OCI-LY1 (cell line): Measurements from ENCODE around the gene COLEC12.

Experiments
- H2AFZ ChIP-seq: fragments of 200-600 bp; sonication (generic), shearing (Covaris generic); 2 replicates; pipeline ENCODE4 v1.6.0; 2014; ENCODE audit warnings: antibody characterized with exemption, mild to moderate bottlenecking, low read length
- H3F3A ChIP-seq: fragments of 200-600 bp; sonication (generic), shearing (Covaris generic); 2 replicates; pipeline ENCODE4 v1.6.0; 2014; ENCODE audit warnings: mild to moderate bottlenecking, antibody characterized with exemption, low read length, moderate library complexity; ENCODE audit not compliant: insufficient read depth
- H3K27ac ChIP-seq: fragments of 200-600 bp; sonication (generic); 2 replicates; pipeline ENCODE4 v1.5.1; 2014; ENCODE audit warnings: low read length, mixed run types, mild to moderate bottlenecking, low read depth; ENCODE audit not compliant: poor library complexity, severe bottlenecking
- H3K27me3 ChIP-seq: fragments of 200-600 bp; sonication (generic); 2 replicates; pipeline ENCODE4 v1.6.0; 2014; ENCODE audit warnings: antibody characterized with exemption, mild to moderate bottlenecking, low read length, moderate library complexity; ENCODE audit not compliant: insufficient read depth
- H3K36me3 ChIP-seq: fragments of 200-600 bp; sonication (generic); 2 replicates; pipeline ENCODE4 v1.6.1; 2014; ENCODE audit warnings: mild to moderate bottlenecking, antibody characterized with exemption, low read length, moderate library complexity, mixed read lengths; ENCODE audit not compliant: insufficient read depth
- H3K4me1 ChIP-seq: fragments of 200-600 bp; sonication (generic); 2 replicates; pipeline ENCODE4 v1.5.1; 2014; ENCODE audit warnings: mild to moderate bottlenecking, low read length, moderate library complexity; ENCODE audit not compliant: insufficient read depth, severe bottlenecking
- H3K4me2 ChIP-seq: fragments of 200-600 bp; sonication (generic), shearing (Covaris generic); 2 replicates; pipeline ENCODE4 v1.6.1; 2014; ENCODE audit warnings: low read length
- H3K4me3 ChIP-seq: fragments of 200-600 bp; sonication (generic); 2 replicates; pipeline ENCODE4 v1.5.1; 2014; ENCODE audit warnings: low read length, low read depth, mild to moderate bottlenecking, mixed read lengths; ENCODE audit not compliant: poor library complexity, severe bottlenecking
- H3K79me2 ChIP-seq: fragments of 200-600 bp; shearing (Covaris generic); 2 replicates; pipeline ENCODE4 v1.6.1; 2016; ENCODE audit warnings: mixed run types, low read length, mixed read lengths; ENCODE audit not compliant: insufficient read depth
- H3K9ac ChIP-seq: fragments of 200-600 bp; sonication (generic), shearing (Covaris generic); 2 replicates; pipeline ENCODE4 v1.6.1; 2014; ENCODE audit warnings: mild to moderate bottlenecking, low read length, mixed read lengths
- H3K9me2 ChIP-seq: fragments of 200-600 bp; sonication (generic), shearing (Covaris generic); 2 replicates; pipeline ENCODE4 v1.6.1; 2014; ENCODE audit warnings: low read depth, mild to moderate bottlenecking, low read length, mixed read lengths
- H3K9me3 ChIP-seq: fragments of 200-600 bp; shearing (Covaris generic); 2 replicates; pipeline ENCODE4 v1.6.1; 2014; ENCODE audit warnings: low read length, mixed read lengths
- H4K20me1 ChIP-seq: fragments of 200-600 bp; sonication (generic), shearing (Covaris generic); 2 replicates; pipeline ENCODE4 v1.6.0; 2016; ENCODE audit warnings: mild to moderate bottlenecking, low read length; ENCODE audit not compliant: insufficient read depth
- CTCF ChIP-seq: fragments of 200-600 bp; sonication (generic), shearing (Covaris generic); IDR thresholded peaks from 2 replicates; pipeline ENCODE4 v1.5.1; 2017; ENCODE audit warnings: mild to moderate bottlenecking, antibody characterized with exemption, low read length, moderate library complexity, mixed read lengths
- EZH2 ChIP-seq: fragments of 200-600 bp; sonication (generic), shearing (Covaris generic); IDR thresholded peaks from 2 replicates; pipeline ENCODE4 v1.8.0; 2017; ENCODE audit warnings: borderline replicate concordance, mixed run types, mild to moderate bottlenecking, antibody characterized with exemption, low read length, moderate library complexity, mixed read lengths

The COLEC12 gene

GRCh38 chr18:332721-333510, 167.6 kb downstream of the COLEC12 start:
- H3K4me1 ChIP-seq: no peaks in the 10 kb centered on the region
- H3K36me3 ChIP-seq: no peaks in the 10 kb centered on the region

GRCh38 chr18:332007-332406, 168.5 kb downstream of the COLEC12 start:
- Histone ChIP-seq H3K4me3 (no peak overlapping the region), H3K4me1 (no peaks in the 10 kb centered on the region), H3K9me2 (no peaks in the 10 kb centered on the region), H3K27me3 (no peaks in the 10 kb centered on the region), H2AFZ (no peak overlapping the region), H3K9ac (no peak overlapping the region), H3K4me2 (no peak overlapping the region), H3K27ac (no peak overlapping the region), H3K9me3 (no peaks in the 10 kb centered on the region), H4K20me1 (no peaks in the 10 kb centered on the region), H3K36me3 (no peaks in the 10 kb centered on the region), H3K79me2 (no peaks in the 10 kb centered on the region), H3F3A (no peaks in the 10 kb centered on the region)
- TF ChIP-seq CTCF (no peak), EZH2 (no peak)

More at GRCh38 chr18:332721-333510, 167.6 kb downstream of the COLEC12 start:
- Histone ChIP-seq H4K20me1 (no peaks in the 10 kb centered on the region), H3K4me3 (no peak overlapping the region), H3K4me2 (no peak overlapping the region), H3K9me2 (no peaks in the 10 kb centered on the region), H3F3A (no peaks in the 10 kb centered on the region), H3K9ac (no peak overlapping the region), H3K27me3 (no peaks in the 10 kb centered on the region), H3K27ac (no peak overlapping the region), H3K9me3 (no peaks in the 10 kb centered on the region), H2AFZ (no peak overlapping the region), H3K79me2 (no peaks in the 10 kb centered on the region)
- TF ChIP-seq EZH2 (no peak), CTCF (no peak)

- no peak overlapping the region for H3K4me2 ChIP-seq
- H4K20me1 ChIP-seq: no peaks in the 10 kb centered on the region
- no peak overlapping the region for H2AFZ ChIP-seq
- no peak for TF ChIP-seq CTCF
- no peak for TF ChIP-seq EZH2
- H3K27ac ChIP-seq: no peak overlapping the region
- no peaks in the 10 kb centered on the region for H3K4me1 ChIP-seq
- H3K4me3 ChIP-seq: no peak overlapping the region
- no peak overlapping the region for H3K9ac ChIP-seq
- no peaks in the 10 kb centered on the region for H3K79me2 ChIP-seq
- no peaks in the 10 kb centered on the region for H3K9me2 ChIP-seq
- no peaks in the 10 kb centered on the region for H3F3A ChIP-seq
- H3K36me3 ChIP-seq: no peaks in the 10 kb centered on the region
- no peaks in the 10 kb centered on the region for H3K27me3 ChIP-seq
- H3K9me3 ChIP-seq: no peaks in the 10 kb centered on the region
Measured at GRCh38 chr18:331221-331821, 169.2 kb downstream of the COLEC12 start.
